ENCODE measurements around the gene GCN1.
"Not testable (repeated sequence)": the region's sequence is repeated elsewhere in the genome, so short reads cannot be mapped to it uniquely, and the experiment has no call there.

GCN1 gene

GRCh38 chr12:120212301-120212700 is 17.8 kb upstream of the GCN1 start:
- DNase-seq: no peak

GRCh38 chr12:120211904-120212283 is 17.4 kb upstream of the GCN1 start:
- DNase-seq: no peak

- no peak for DNase-seq
Observed at GRCh38 chr12:120211243-120211903, 16.9 kb upstream of the GCN1 start.

- DNase-seq: no peak
Observed at GRCh38 chr12:120209851-120210250, 15.3 kb upstream of the GCN1 start.

GRCh38 chr12:120207227-120207626 is 12.7 kb upstream of the GCN1 start:
- no peak for DNase-seq

- not testable (repeated sequence) for DNase-seq
Observed at GRCh38 chr12:120206781-120207180, 12.3 kb upstream of the GCN1 start.

GRCh38 chr12:120206228-120206627 is 11.7 kb upstream of the GCN1 start:
- DNase-seq: no peak

GRCh38 chr12:120204171-120204570 is 9.7 kb upstream of the GCN1 start:
- no peak for DNase-seq

GRCh38 chr12:120200364-120200800 is 5.9 kb upstream of the GCN1 start:
- no peak for DNase-seq

- no peak for DNase-seq
Observed at GRCh38 chr12:120199595-120200306, 5.2 kb upstream of the GCN1 start.

GRCh38 chr12:120199025-120199424 is 4.5 kb upstream of the GCN1 start:
- DNase-seq: no peak

- DNase-seq: no peak
Observed at GRCh38 chr12:120197542-120197887, 3.0 kb upstream of the GCN1 start.

- DNase-seq: not testable (repeated sequence)
Observed at GRCh38 chr12:120196817-120197541, 2.5 kb upstream of the GCN1 start.

GRCh38 chr12:120196363-120196762 is 1.8 kb upstream of the GCN1 start:
- DNase-seq: no peak

- DNase-seq: no peak
Observed at GRCh38 chr12:120194226-120194533, 335 bp downstream of the GCN1 start.

GRCh38 chr12:120193286-120193685 is 1.2 kb downstream of the GCN1 start:
- not testable (repeated sequence) for DNase-seq

- no peak for DNase-seq
Observed at GRCh38 chr12:120190985-120191480, 3.5 kb downstream of the GCN1 start.

GRCh38 chr12:120190386-120190785 is 4.1 kb downstream of the GCN1 start:
- DNase-seq: no peak

GRCh38 chr12:120186654-120187053 is 7.9 kb downstream of the GCN1 start:
- no peak for DNase-seq

GRCh38 chr12:120183211-120183631 is 11.3 kb downstream of the GCN1 start:
- DNase-seq: no peak

- no peak for DNase-seq
Observed at GRCh38 chr12:120181991-120182631, 12.4 kb downstream of the GCN1 start.

- no peak for DNase-seq
Observed at GRCh38 chr12:120180975-120181374, 13.5 kb downstream of the GCN1 start.

- DNase-seq: no peak
Observed at GRCh38 chr12:120175537-120175936, 19.0 kb downstream of the GCN1 start.

- no peak for DNase-seq
Observed at GRCh38 chr12:120175062-120175461, 19.5 kb downstream of the GCN1 start.
